Activated naive CD4-positive, alpha-beta T cell treated with anti-CD3 and anti-CD28 coated beads, Interleukin-2, amount 10 ng/mL, durations not matched to agents 7 days and 5 days (primary cell): ENCODE results near the gene MGAT5B.

Experiments used
- CTCF ChIA-PET: fragments of 350-600 bp; sonication (Branson Sonifier 250); formaldehyde crosslinking; loops from one replicate; lab custom pipeline; 2021; ENCODE audit warnings: antibody characterized with exemption; lab: Charles Lee
- DNase-seq: peaks from one replicate; pipeline ENCODE4 v3.0.0-alpha.2; 2020
- H3K27ac Mint-ChIP-seq: one replicate; pipeline ENCODE4 v1.8.0; 2021; ENCODE audit warnings: mild to moderate bottlenecking, moderate library complexity, mixed read lengths
- H3K27me3 Mint-ChIP-seq: one replicate; pipeline ENCODE4 v1.8.0; 2021; ENCODE audit warnings: mild to moderate bottlenecking, mixed read lengths
- H3K36me3 Mint-ChIP-seq: one replicate; pipeline ENCODE4 v1.8.0; 2021; ENCODE audit warnings: mixed read lengths
- H3K4me1 Mint-ChIP-seq: one replicate; pipeline ENCODE4 v1.8.0; 2021; ENCODE audit warnings: mixed read lengths
- H3K4me3 Mint-ChIP-seq: one replicate; pipeline ENCODE4 v1.8.0; 2021; ENCODE audit warnings: mild to moderate bottlenecking, moderate library complexity, mixed read lengths
- H3K9me3 Mint-ChIP-seq: one replicate; pipeline ENCODE4 v1.8.0; 2021; ENCODE audit warnings: mixed read lengths

The MGAT5B gene

GRCh38 chr17:76993651-76994050 is 125.4 kb downstream of the MGAT5B start:
- H3K27ac Mint-ChIP-seq, result peak overlapping the region; percentile 46
- CTCF ChIA-PET, result no interaction called here
- H3K36me3 Mint-ChIP-seq, result no peaks in the 10 kb centered on the region
- no peak overlapping the region for H3K4me3 Mint-ChIP-seq
- DNase-seq, result peak; percentile 51
- peaks cover 50% of the 10 kb centered on the region for H3K4me1 Mint-ChIP-seq
- no peaks in the 10 kb centered on the region for H3K9me3 Mint-ChIP-seq
- peaks cover 19% of the 10 kb centered on the region for H3K27me3 Mint-ChIP-seq

- Mint-ChIP-seq H3K9me3 (no peaks in the 10 kb centered on the region), H3K36me3 (no peaks in the 10 kb centered on the region), H3K27me3 (peaks cover 14% of the 10 kb centered on the region), H3K4me1 (peaks cover 55% of the 10 kb centered on the region), H3K4me3 (no peak overlapping the region), H3K27ac (peak overlapping the region; percentile 46)
- no peak for DNase-seq
- CTCF ChIA-PET, result no interaction called here
These were observed 126.0 kb downstream of the MGAT5B start for GRCh38 chr17:76994237-76994637.

- H3K27ac Mint-ChIP-seq, result peak overlapping the region; percentile 53
- H3K4me3 Mint-ChIP-seq, result no peak overlapping the region
- peaks cover 6% of the 10 kb centered on the region for H3K27me3 Mint-ChIP-seq
- CTCF ChIA-PET, result interaction anchor here (0.9 to 1.5 kb wide), 2 partner anchors 11 to 61 kb away, joined by 3 to 4 read pairs; no protein-coding TSS in a partner anchor
- H3K4me1 Mint-ChIP-seq, result peaks cover 61% of the 10 kb centered on the region
- H3K9me3 Mint-ChIP-seq, result no peaks in the 10 kb centered on the region
- DNase-seq, result peak; percentile 41
- no peaks in the 10 kb centered on the region for H3K36me3 Mint-ChIP-seq
These were observed 127.3 kb downstream of the MGAT5B start for GRCh38 chr17:76995387-76996105.

- DNase-seq, result peak; percentile 56
- Mint-ChIP-seq H3K36me3 (no peaks in the 10 kb centered on the region), H3K9me3 (no peaks in the 10 kb centered on the region), H3K4me1 (peaks cover 61% of the 10 kb centered on the region), H3K27ac (peak overlapping the region; percentile 97), H3K27me3 (peaks cover 2% of the 10 kb centered on the region), H3K4me3 (peak overlapping the region; percentile 38)
- CTCF ChIA-PET, result no interaction called here
These were observed 128.8 kb downstream of the MGAT5B start for GRCh38 chr17:76996741-76997694.

GRCh38 chr17:76997981-76998531 is 129.9 kb downstream of the MGAT5B start:
- peak overlapping the region; percentile 97 for H3K27ac Mint-ChIP-seq
- H3K27me3 Mint-ChIP-seq, result no peaks in the 10 kb centered on the region
- H3K36me3 Mint-ChIP-seq, result no peaks in the 10 kb centered on the region
- CTCF ChIA-PET, result interaction anchor here (0.6 to 1.4 kb wide), 3 partner anchors 24 to 245 kb away, joined by 3 to 4 read pairs (median 3); no protein-coding TSS in a partner anchor
- peak overlapping the region; percentile 18 for H3K4me3 Mint-ChIP-seq
- DNase-seq, result peak; percentile 76
- peaks cover 61% of the 10 kb centered on the region for H3K4me1 Mint-ChIP-seq
- no peaks in the 10 kb centered on the region for H3K9me3 Mint-ChIP-seq

GRCh38 chr17:76998839-76999238 is 130.6 kb downstream of the MGAT5B start:
- CTCF ChIA-PET, result interaction anchor here (0.6 to 1.4 kb wide), 3 partner anchors 25 to 244 kb away, joined by 3 to 4 read pairs (median 3); no protein-coding TSS in a partner anchor
- DNase-seq, result no peak
- peaks cover 54% of the 10 kb centered on the region for H3K4me1 Mint-ChIP-seq

More at GRCh38 chr17:76998839-76999238, 130.6 kb downstream of the MGAT5B start:
- Mint-ChIP-seq H3K27ac (peak overlapping the region; percentile 97), H3K9me3 (no peaks in the 10 kb centered on the region), H3K4me3 (peak overlapping the region; percentile 18), H3K36me3 (no peaks in the 10 kb centered on the region), H3K27me3 (no peaks in the 10 kb centered on the region)
